SK-N-SH (cell line): Measurements from ENCODE around the gene UGT1A3. TPM values are rescaled to one million over a fixed set of nuclear protein-coding genes. Genes with fewer than 3 reads are reported as not detected.

Experiments
- CTCF ChIA-PET: fragments of 300-600, 350-600 bp; formaldehyde crosslinking; extraction: SDS; loops from one replicate; lab custom pipeline; 2021; lab: Yijun Ruan, JAX
- POLR2A ChIA-PET: fragments of 350-600 bp; sonication (Branson Sonifier 250); formaldehyde crosslinking; extraction: SDS; loops from one replicate; lab custom pipeline; 2020; ENCODE audit warnings: antibody characterized with exemption, inconsistent platforms; lab: Yijun Ruan, JAX
- DNase-seq: peaks from one replicate; pipeline ENCODE4 v3.0.0; 2012
- H2AFZ ChIP-seq: fragments of 200-600 bp; sonication (generic); 2 replicates; pipeline ENCODE4 v1.8.1; 2016; ENCODE audit warnings: antibody characterized with exemption, mild to moderate bottlenecking, low read depth
- H3F3A ChIP-seq: fragments of 200-600 bp; sonication (generic); replicated peaks from 2 replicates; pipeline ENCODE3; 2016; ENCODE audit warnings: antibody characterized with exemption, mild to moderate bottlenecking; ENCODE audit not compliant: insufficient read depth
- H3K27ac ChIP-seq, 2 experiments: fragments of 200-500 bp in 1 of 2; fragments of 200-600 bp in 1 of 2; sonication (Bioruptor generic) in 1 of 2; sonication (generic), shearing (Covaris generic) in 1 of 2; 2 replicates each; pipeline versions ENCODE4 v1.5.1 to v1.6.1; 2014 to 2016; ENCODE audit warnings: low read depth in 2 of 2, inconsistent platforms in 1 of 2, low read length in 1 of 2, mild to moderate bottlenecking in 1 of 2, mixed read lengths in 1 of 2
- H3K27me3 ChIP-seq: fragments of 200-600 bp; sonication (generic), shearing (Covaris generic); 2 replicates; pipeline ENCODE4 v1.6.1; 2016; ENCODE audit warnings: mixed run types; ENCODE audit not compliant: insufficient read depth
- H3K36me3 ChIP-seq, 2 experiments: fragments of 200-500 bp in 1 of 2; fragments of 200-600 bp in 1 of 2; sonication (Bioruptor generic) in 1 of 2; sonication (generic) in 1 of 2; replicated peaks in 1 of 2; 2 replicates each; pipeline versions ENCODE3 to v1.5.1; 2014 to 2016; ENCODE audit warnings: low read length in 1 of 2, mild to moderate bottlenecking in 1 of 2; ENCODE audit not compliant: insufficient read depth in 2 of 2, control insufficient read depth in 1 of 2
- H3K4me1 ChIP-seq, 2 experiments: fragments of 200-500 bp in 1 of 2; fragments of 200-600 bp in 1 of 2; sonication (Bioruptor generic) in 1 of 2; sonication (generic), shearing (Covaris generic) in 1 of 2; 2 replicates each; pipeline versions ENCODE4 v1.5.1 to v1.6.1; 2014 to 2016; ENCODE audit warnings: low read depth in 1 of 2, low read length in 1 of 2, mixed run types in 1 of 2; ENCODE audit not compliant: insufficient read depth in 2 of 2, control insufficient read depth in 1 of 2
- H3K4me2 ChIP-seq: fragments of 200-600 bp; sonication (generic), shearing (Covaris generic); 2 replicates; pipeline ENCODE4 v1.6.1; 2017; ENCODE audit warnings: mixed run types
- H3K4me3 ChIP-seq, 2 experiments: fragments of 200-500 bp in 1 of 2; fragments of 200-600 bp in 1 of 2; sonication (Bioruptor generic) in 1 of 2; sonication (generic), shearing (Covaris generic) in 1 of 2; 2 replicates each; pipeline versions ENCODE4 v1.5.1 to v1.8.1; 2014 to 2016; ENCODE audit warnings: low read depth in 2 of 2, inconsistent platforms in 1 of 2, low read length in 1 of 2, mild to moderate bottlenecking in 1 of 2, mixed read lengths in 1 of 2, moderate library complexity in 1 of 2
- H3K79me2 ChIP-seq: fragments of 200-600 bp; sonication (generic); 2 replicates; pipeline ENCODE4 v1.8.1; 2017; ENCODE audit warnings: mild to moderate bottlenecking; ENCODE audit not compliant: insufficient read depth
- H3K9ac ChIP-seq: fragments of 200-600 bp; sonication (generic); 2 replicates; pipeline ENCODE4 v1.6.1; 2017; ENCODE audit warnings: mixed run types
- H3K9me2 ChIP-seq: fragments of 200-600 bp; sonication (generic); 2 replicates; pipeline ENCODE4 v1.6.1; 2017; ENCODE audit warnings: mixed run types
- H3K9me3 ChIP-seq: fragments of 200-600 bp; sonication (generic); 2 replicates; pipeline ENCODE4 v1.6.1; 2017; ENCODE audit warnings: mixed run types, mild to moderate bottlenecking, moderate library complexity
- H4K20me1 ChIP-seq: fragments of 200-600 bp; sonication (generic); 2 replicates; pipeline ENCODE4 v1.6.1; 2017; ENCODE audit warnings: mild to moderate bottlenecking, mixed run types; ENCODE audit not compliant: insufficient read depth
- CHD2 ChIP-seq: fragments of 150-350 bp; IDR thresholded peaks from 2 replicates; pipeline ENCODE4 v1.6.1; 2018; ENCODE audit warnings: low read length; ENCODE audit not compliant: partially characterized antibody
- ELF1 ChIP-seq: IDR thresholded peaks from 2 replicates; pipeline ENCODE4 v1.4.0; 2012
- EZH2phosphoT487 ChIP-seq: fragments of 200-600 bp; sonication (generic); IDR thresholded peaks from 2 replicates; pipeline ENCODE4 v1.6.1; 2017; ENCODE audit warnings: low read depth, mixed run types, mild to moderate bottlenecking, antibody characterized with exemption, moderate library complexity, borderline replicate concordance
- FOSL2 ChIP-seq: IDR thresholded peaks from 2 replicates; pipeline ENCODE4 v1.4.0; 2012; ENCODE audit warnings: low read depth, mild to moderate bottlenecking, moderate library complexity, borderline replicate concordance
- FOXJ3 ChIP-seq: sonication (generic); formaldehyde crosslinking; IDR thresholded peaks from 2 replicates; pipeline ENCODE4 v1.5.1; 2020; ENCODE audit warnings: mild to moderate bottlenecking, missing genetic modification reagents
- IRF3 ChIP-seq: fragments of 150-350 bp; IDR thresholded peaks from 2 replicates; pipeline ENCODE4 v1.6.1; 2016; ENCODE audit warnings: mild to moderate bottlenecking, low read depth, low read length
- NFIC ChIP-seq: IDR thresholded peaks from 2 replicates; pipeline ENCODE4 v1.4.0; 2012; ENCODE audit warnings: borderline replicate concordance
- POLR2AphosphoS5 ChIP-seq: IDR thresholded peaks from 2 replicates; pipeline ENCODE4 v1.6.1; 2012; ENCODE audit warnings: low read depth, low read length
- RCOR1 ChIP-seq: fragments of 150-350 bp; IDR thresholded peaks from 2 replicates; pipeline ENCODE4 v1.6.1; 2017; ENCODE audit warnings: antibody characterized with exemption, low read length
- REST ChIP-seq: IDR thresholded peaks from 2 replicates; pipeline ENCODE4 v1.6.1; 2012; ENCODE audit warnings: mild to moderate bottlenecking, low read depth, low read length, moderate library complexity
- SIN3A ChIP-seq: IDR thresholded peaks from 2 replicates; pipeline ENCODE4 v1.6.1; 2012; ENCODE audit warnings: low read depth, mild to moderate bottlenecking, low read length, moderate library complexity, borderline replicate concordance
- USF1 ChIP-seq: IDR thresholded peaks from 2 replicates; pipeline ENCODE4 v1.4.0; 2012; ENCODE audit warnings: low read depth, borderline replicate concordance
- USF2 ChIP-seq: fragments of 150-350 bp; IDR thresholded peaks from 2 replicates; pipeline ENCODE4 v1.6.1; 2017; ENCODE audit warnings: antibody characterized with exemption, low read length, low read depth, borderline replicate concordance
- ZBTB33 ChIP-seq: IDR thresholded peaks from 2 replicates; pipeline ENCODE4 v1.4.0; 2012; ENCODE audit warnings: low read depth, borderline replicate concordance
- WGBS: methylation state at CpG from one replicate; pipeline ENCODE4 v1.1.6; 2017; ENCODE audit warnings: low lambda C conversion rate; 5-methylcytosine and 5-hydroxymethylcytosine counted together
- polyA plus RNA-seq, 3 experiments: library from polyadenylated mRNA; depleted of rRNA; stranded (reverse); fragments of >200 nt; gene quantifications; 2 replicates each; pipeline ENCODE4 v1.2.3, GENCODE V29; 2012
- TF ChIP-seq, protein P1 (sequence below): IDR thresholded peaks from 2 replicates; pipeline ENCODE4; 2012

The UGT1A3 gene
- polyA plus RNA-seq, 1 of the 3 experiments (the other 2 are of a cell fraction): not detected

DNA sequence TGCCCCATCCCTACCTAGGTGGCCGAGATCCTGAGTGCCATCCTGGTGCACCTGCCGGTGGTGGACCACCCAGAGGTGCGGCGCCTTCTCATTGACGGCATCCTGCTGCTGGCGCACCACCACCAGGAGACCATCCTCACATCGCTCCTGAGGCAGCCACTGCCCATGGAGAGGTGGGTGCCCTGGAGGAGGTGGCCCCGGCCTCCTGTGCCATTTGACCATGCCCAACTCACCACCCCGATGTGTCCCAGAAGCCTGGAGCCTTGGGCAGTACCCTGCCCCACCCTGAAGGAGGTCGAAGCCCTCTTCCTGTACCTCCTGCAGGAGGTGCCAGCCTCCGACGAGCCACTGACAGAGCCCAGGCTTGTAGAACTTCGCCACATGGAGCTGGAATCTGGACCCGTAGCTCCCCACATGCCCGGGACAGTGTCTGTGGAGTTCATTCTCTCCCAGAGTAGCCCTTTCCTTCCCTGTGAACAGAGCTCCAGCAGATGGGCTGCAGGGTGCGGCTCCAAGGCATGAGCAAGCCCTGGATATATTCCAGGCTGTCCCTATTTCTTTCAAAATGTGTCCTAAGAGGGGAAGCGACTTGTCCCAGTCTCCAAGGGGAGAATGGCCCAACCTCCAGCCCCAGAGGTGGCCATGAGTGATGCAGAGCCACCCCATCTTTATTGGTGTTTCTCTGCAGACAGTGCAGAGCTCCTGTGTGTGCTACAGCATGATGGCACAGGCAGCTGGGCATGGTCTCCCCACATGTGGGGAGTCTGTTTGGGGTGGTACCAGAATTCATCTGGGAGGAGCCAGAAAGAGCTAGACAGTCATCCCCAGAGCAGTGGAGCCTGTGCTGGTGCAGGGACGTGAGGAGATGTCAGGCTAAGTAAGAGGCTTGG is 91.3 kb downstream of the UGT1A3 start:
- Histone ChIP-seq H3K4me1 (peaks cover 0 to 3% of the 10 kb centered on the region in 2 experiments; a peak in 1 of 4 replicates), H3K4me3 (no peak overlapping the region), H3F3A (no peaks in the 10 kb centered on the region), H3K4me2 (no peak overlapping the region), H2AFZ (no peak overlapping the region), H4K20me1 (no peaks in the 10 kb centered on the region), H3K27me3 (no peaks in the 10 kb centered on the region), H3K9me3 (no peaks in the 10 kb centered on the region), H3K79me2 (no peaks in the 10 kb centered on the region), H3K36me3 (no peaks in the 10 kb centered on the region), H3K9me2 (no peaks in the 10 kb centered on the region), H3K9ac (no peak overlapping the region), H3K27ac (no peak overlapping the region)
- TF ChIP-seq POLR2AphosphoS5 (no peak), ELF1 (no peak), FOXJ3 (CRISPR knock-in tag) (no peak), USF2 (no peak)
- POLR2A ChIA-PET: no interaction called here
- CTCF ChIA-PET: no interaction called here
- 57% methylated on average over 3 of the region's 18 CpGs for WGBS
- no peak for DNase-seq

- H3K9me3 ChIP-seq: no peaks in the 10 kb centered on the region
- TF ChIP-seq REST: no peak
- TF ChIP-seq USF1: no peak
- no peak for TF ChIP-seq ZBTB33
- no peak for TF ChIP-seq ELF1
- TF ChIP-seq RCOR1: no peak
- no peak for TF ChIP-seq POLR2AphosphoS5
- no peak for TF ChIP-seq EZH2phosphoT487
- no peak for TF ChIP-seq SIN3A
- TF ChIP-seq FOSL2: no peak
- no peak for TF ChIP-seq NFIC
- TF ChIP-seq CHD2: no peak
- TF ChIP-seq, protein P1, sequence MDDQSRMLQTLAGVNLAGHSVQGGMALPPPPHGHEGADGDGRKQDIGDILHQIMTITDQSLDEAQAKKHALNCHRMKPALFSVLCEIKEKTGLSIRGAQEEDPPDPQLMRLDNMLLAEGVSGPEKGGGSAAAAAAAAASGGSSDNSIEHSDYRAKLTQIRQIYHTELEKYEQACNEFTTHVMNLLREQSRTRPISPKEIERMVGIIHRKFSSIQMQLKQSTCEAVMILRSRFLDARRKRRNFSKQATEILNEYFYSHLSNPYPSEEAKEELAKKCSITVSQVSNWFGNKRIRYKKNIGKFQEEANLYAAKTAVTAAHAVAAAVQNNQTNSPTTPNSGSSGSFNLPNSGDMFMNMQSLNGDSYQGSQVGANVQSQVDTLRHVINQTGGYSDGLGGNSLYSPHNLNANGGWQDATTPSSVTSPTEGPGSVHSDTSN: no peak
- TF ChIP-seq IRF3: no peak
- TF ChIP-seq FOXJ3 (CRISPR knock-in tag): no peak
- H3K9ac ChIP-seq: no peak overlapping the region
- no peak overlapping the region for H3K4me2 ChIP-seq
- CTCF ChIA-PET: no interaction called here
- H3F3A ChIP-seq: no peaks in the 10 kb centered on the region
- H3K9me2 ChIP-seq: no peaks in the 10 kb centered on the region
- no peak for DNase-seq
- no peak overlapping the region for H3K27ac ChIP-seq
- H3K4me1 ChIP-seq: peaks cover 0 to 3% of the 10 kb centered on the region in 2 experiments; a peak in 1 of 4 replicates
- no peaks in the 10 kb centered on the region for H3K79me2 ChIP-seq
- H2AFZ ChIP-seq: no peak overlapping the region
- WGBS: 77% methylated on average over 6 of the region's 6 CpGs
- no peaks in the 10 kb centered on the region for H3K27me3 ChIP-seq
- no peak overlapping the region for H3K4me3 ChIP-seq
- H4K20me1 ChIP-seq: no peaks in the 10 kb centered on the region
- POLR2A ChIA-PET: no interaction called here
- H3K36me3 ChIP-seq: no peaks in the 10 kb centered on the region
Measured at GRCh38 chr2:233820774-233821105, 91.9 kb downstream of the UGT1A3 start.
